Activated naive CD4-positive, alpha-beta T cell treated with anti-CD3 and anti-CD28 coated beads, Interleukin-2, amount 10 ng/mL, durations not matched to agents 7 days and 5 days (primary cell): ENCODE data around the gene SNED1.

Experiments used
- CTCF ChIA-PET: fragments of 350-600 bp; sonication (Branson Sonifier 250); formaldehyde crosslinking; loops from one replicate; lab custom pipeline; 2021; ENCODE audit warnings: antibody characterized with exemption; lab: Charles Lee
- DNase-seq: peaks from one replicate; pipeline ENCODE4 v3.0.0-alpha.2; 2020
- H3K27ac Mint-ChIP-seq: one replicate; pipeline ENCODE4 v1.8.0; 2021; ENCODE audit warnings: mild to moderate bottlenecking, moderate library complexity, mixed read lengths
- H3K27me3 Mint-ChIP-seq: one replicate; pipeline ENCODE4 v1.8.0; 2021; ENCODE audit warnings: mild to moderate bottlenecking, mixed read lengths
- H3K36me3 Mint-ChIP-seq: one replicate; pipeline ENCODE4 v1.8.0; 2021; ENCODE audit warnings: mixed read lengths
- H3K4me1 Mint-ChIP-seq: one replicate; pipeline ENCODE4 v1.8.0; 2021; ENCODE audit warnings: mixed read lengths
- H3K4me3 Mint-ChIP-seq: one replicate; pipeline ENCODE4 v1.8.0; 2021; ENCODE audit warnings: mild to moderate bottlenecking, moderate library complexity, mixed read lengths
- H3K9me3 Mint-ChIP-seq: one replicate; pipeline ENCODE4 v1.8.0; 2021; ENCODE audit warnings: mixed read lengths

SNED1 gene

GRCh38 chr2:241009601-241010530 lies 11.4 kb downstream of the SNED1 start:
- peaks cover 36% of the 10 kb centered on the region for H3K4me1 Mint-ChIP-seq
- peak overlapping the region; percentile 19 for H3K4me3 Mint-ChIP-seq
- peak overlapping the region; percentile 90 for H3K27ac Mint-ChIP-seq

GRCh38 chr2:241010531-241011295 lies 12.3 kb downstream of the SNED1 start:
- Mint-ChIP-seq H3K4me1 (peaks cover 36% of the 10 kb centered on the region), H3K36me3 (peaks cover under 1% of the 10 kb centered on the region), H3K27ac (peak overlapping the region; percentile 90), H3K27me3 (peaks cover 34% of the 10 kb centered on the region), H3K9me3 (peaks cover 6% of the 10 kb centered on the region), H3K4me3 (no peak overlapping the region)
- CTCF ChIA-PET = interaction anchor here (1.4 to 1.8 kb wide), 3 partner anchors 10 to 48 kb away, joined by 4 to 6 read pairs (median 5); no protein-coding TSS in a partner anchor
- no peak for DNase-seq

More at GRCh38 chr2:241009601-241010530, 11.4 kb downstream of the SNED1 start:
- Mint-ChIP-seq H3K27me3 (peaks cover 40% of the 10 kb centered on the region), H3K36me3 (peaks cover 4% of the 10 kb centered on the region), H3K9me3 (peaks cover 12% of the 10 kb centered on the region)
- CTCF ChIA-PET = interaction anchor here (0.6 to 1.8 kb wide), 4 partner anchors 11 to 67 kb away, joined by 3 to 6 read pairs (median 4); no protein-coding TSS in a partner anchor
- DNase-seq = peak; percentile 75

GRCh38 chr2:241011296-241011600 lies 12.8 kb downstream of the SNED1 start:
- H3K27ac Mint-ChIP-seq = no peak overlapping the region
- H3K27me3 Mint-ChIP-seq = peaks cover 29% of the 10 kb centered on the region
- DNase-seq = no peak
- H3K4me3 Mint-ChIP-seq = no peak overlapping the region
- H3K9me3 Mint-ChIP-seq = peaks cover 1% of the 10 kb centered on the region
- peaks cover 36% of the 10 kb centered on the region for H3K4me1 Mint-ChIP-seq
- CTCF ChIA-PET = no interaction called here
- H3K36me3 Mint-ChIP-seq = no peaks in the 10 kb centered on the region

GRCh38 chr2:241011751-241012510 lies 13.5 kb downstream of the SNED1 start:
- H3K27ac Mint-ChIP-seq = no peak overlapping the region
- CTCF ChIA-PET = no interaction called here
- no peak overlapping the region for H3K4me3 Mint-ChIP-seq

GRCh38 chr2:241014224-241014623 lies 15.8 kb downstream of the SNED1 start:
- CTCF ChIA-PET = no interaction called here
- H3K4me1 Mint-ChIP-seq = peaks cover 24% of the 10 kb centered on the region
- no peak overlapping the region for H3K4me3 Mint-ChIP-seq
- no peak overlapping the region for H3K27ac Mint-ChIP-seq
- peaks cover 6% of the 10 kb centered on the region for H3K27me3 Mint-ChIP-seq
- H3K36me3 Mint-ChIP-seq = no peaks in the 10 kb centered on the region
- H3K9me3 Mint-ChIP-seq = no peaks in the 10 kb centered on the region
- DNase-seq = no peak

More at GRCh38 chr2:241011751-241012510, 13.5 kb downstream of the SNED1 start:
- no peak for DNase-seq
- H3K9me3 Mint-ChIP-seq = no peaks in the 10 kb centered on the region
- H3K36me3 Mint-ChIP-seq = no peaks in the 10 kb centered on the region
- H3K4me1 Mint-ChIP-seq = peaks cover 31% of the 10 kb centered on the region
- peaks cover 23% of the 10 kb centered on the region for H3K27me3 Mint-ChIP-seq

GRCh38 chr2:241014764-241015163 lies 16.3 kb downstream of the SNED1 start:
- CTCF ChIA-PET = no interaction called here
- no peak overlapping the region for H3K4me3 Mint-ChIP-seq
- peaks cover 6% of the 10 kb centered on the region for H3K27me3 Mint-ChIP-seq
- no peaks in the 10 kb centered on the region for H3K36me3 Mint-ChIP-seq
- peaks cover 19% of the 10 kb centered on the region for H3K4me1 Mint-ChIP-seq
- no peak overlapping the region for H3K27ac Mint-ChIP-seq
- no peaks in the 10 kb centered on the region for H3K9me3 Mint-ChIP-seq
- DNase-seq = no peak

- no peaks in the 10 kb centered on the region for H3K9me3 Mint-ChIP-seq
- no peak overlapping the region for H3K27ac Mint-ChIP-seq
- H3K36me3 Mint-ChIP-seq = no peaks in the 10 kb centered on the region
- no peak overlapping the region for H3K4me3 Mint-ChIP-seq
- DNase-seq = no peak
- H3K27me3 Mint-ChIP-seq = no peaks in the 10 kb centered on the region
- CTCF ChIA-PET = no interaction called here
- peaks cover 12% of the 10 kb centered on the region for H3K4me1 Mint-ChIP-seq
Observed at GRCh38 chr2:241015439-241015838, 17.0 kb downstream of the SNED1 start.

DNA sequence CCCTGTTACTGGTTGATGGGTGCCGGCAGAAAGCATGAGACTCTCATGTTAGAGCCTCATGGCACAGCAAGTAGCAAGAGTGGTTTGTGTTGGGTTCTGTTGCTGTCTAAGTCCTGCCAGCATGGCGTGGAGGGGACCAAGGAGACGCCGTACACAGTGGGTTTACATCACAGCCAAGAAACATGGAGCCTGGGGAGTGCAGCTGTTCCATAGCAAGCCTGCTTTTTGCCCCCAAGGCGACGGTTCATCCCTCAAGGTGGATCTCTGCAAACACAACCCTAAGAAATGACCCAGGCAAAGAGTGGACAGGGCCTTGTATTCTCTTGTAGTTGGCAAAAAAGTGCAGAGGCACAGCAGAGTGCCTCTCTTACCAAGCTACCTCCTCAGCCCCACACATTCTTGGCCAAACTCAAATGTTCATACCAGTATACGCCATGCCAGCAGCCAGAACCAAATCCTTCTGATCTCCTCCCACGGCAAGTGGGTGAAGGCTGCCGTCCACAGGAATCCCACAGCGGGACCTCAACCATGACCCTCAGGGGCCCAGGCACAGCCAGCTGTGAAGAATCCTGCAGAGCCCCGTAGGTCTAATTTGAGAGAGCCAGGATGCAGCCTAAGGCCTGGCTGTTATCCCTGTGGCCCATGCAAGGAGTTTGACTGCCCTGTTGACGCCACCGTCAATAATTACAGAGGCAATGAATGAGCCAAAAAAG lies 19.0 kb downstream of the SNED1 start:
- no peak overlapping the region for H3K4me3 Mint-ChIP-seq
- CTCF ChIA-PET = no interaction called here
- no peak for DNase-seq
- H3K9me3 Mint-ChIP-seq = peaks cover 2% of the 10 kb centered on the region
- H3K27me3 Mint-ChIP-seq = peaks cover 6% of the 10 kb centered on the region
- H3K27ac Mint-ChIP-seq = no peak overlapping the region
- no peaks in the 10 kb centered on the region for H3K36me3 Mint-ChIP-seq
- H3K4me1 Mint-ChIP-seq = peaks cover 2% of the 10 kb centered on the region

DNA sequence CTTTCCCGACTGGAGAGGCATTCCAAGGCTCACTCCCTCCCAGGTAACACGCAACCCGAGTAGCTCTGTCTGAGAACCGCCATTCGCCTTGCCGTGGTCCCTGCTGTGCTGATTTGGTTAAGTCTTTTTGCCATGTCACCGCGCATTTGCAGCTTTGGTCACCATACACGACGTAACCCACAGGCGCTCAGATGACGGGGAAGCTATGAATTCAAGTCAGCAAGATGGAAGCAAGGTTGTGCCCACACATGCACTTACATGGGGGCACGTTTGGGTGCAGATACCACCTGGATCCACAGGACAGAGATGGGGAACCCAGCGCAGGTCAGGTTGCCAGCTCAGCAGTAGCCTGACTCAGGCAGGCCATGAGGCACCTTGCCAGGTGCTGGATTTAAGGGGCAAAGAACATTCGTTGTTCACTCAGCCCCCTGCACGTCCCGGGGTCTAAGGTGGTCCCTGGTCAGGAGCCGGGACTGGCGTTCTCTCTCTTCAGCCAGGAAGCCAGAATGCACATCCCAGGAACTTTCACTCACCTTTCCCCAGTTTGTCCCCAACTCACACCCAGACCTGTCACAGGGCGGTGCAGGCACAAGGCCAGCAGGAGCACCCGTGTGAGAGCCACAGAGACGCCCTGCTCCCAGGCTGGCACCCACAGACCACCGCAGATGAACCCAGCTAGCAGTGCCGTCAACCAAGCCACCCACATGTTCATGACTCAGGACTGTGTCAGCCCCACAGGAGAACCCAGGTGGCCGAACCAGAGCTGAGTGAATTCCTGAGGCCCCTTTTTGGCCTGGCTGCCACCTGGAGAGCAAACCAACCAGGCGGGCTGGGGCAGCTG lies 19.9 kb downstream of the SNED1 start:
- no peak overlapping the region for H3K27ac Mint-ChIP-seq
- CTCF ChIA-PET = no interaction called here
- H3K4me1 Mint-ChIP-seq = no peaks in the 10 kb centered on the region
- no peaks in the 10 kb centered on the region for H3K36me3 Mint-ChIP-seq
- H3K4me3 Mint-ChIP-seq = no peak overlapping the region
- DNase-seq = no peak
- H3K9me3 Mint-ChIP-seq = peaks cover 4% of the 10 kb centered on the region
- H3K27me3 Mint-ChIP-seq = peaks cover 9% of the 10 kb centered on the region

- H3K9me3 Mint-ChIP-seq = peaks cover 4% of the 10 kb centered on the region
- H3K27ac Mint-ChIP-seq = no peak overlapping the region
- CTCF ChIA-PET = no interaction called here
Observed at GRCh38 chr2:241019441-241020139, 21.2 kb downstream of the SNED1 start.

GRCh38 chr2:241020201-241020600 lies 21.8 kb downstream of the SNED1 start:
- Mint-ChIP-seq H3K9me3 (peaks cover 8% of the 10 kb centered on the region), H3K4me1 (no peaks in the 10 kb centered on the region), H3K36me3 (no peaks in the 10 kb centered on the region), H3K4me3 (no peak overlapping the region), H3K27ac (no peak overlapping the region), H3K27me3 (peaks cover 9% of the 10 kb centered on the region)
- no peak for DNase-seq
- CTCF ChIA-PET = interaction anchor here (1.7 kb wide), 1 partner anchor 10 kb away, joined by 6 read pairs; no protein-coding TSS in a partner anchor

More at GRCh38 chr2:241019441-241020139, 21.2 kb downstream of the SNED1 start:
- Mint-ChIP-seq H3K4me3 (no peak overlapping the region), H3K36me3 (no peaks in the 10 kb centered on the region), H3K27me3 (peaks cover 9% of the 10 kb centered on the region), H3K4me1 (no peaks in the 10 kb centered on the region)
- DNase-seq = no peak

- no peak for DNase-seq
- Mint-ChIP-seq H3K27ac (no peak overlapping the region), H3K36me3 (no peaks in the 10 kb centered on the region), H3K27me3 (peaks cover 9% of the 10 kb centered on the region), H3K4me3 (no peak overlapping the region), H3K4me1 (no peaks in the 10 kb centered on the region), H3K9me3 (peaks cover 12% of the 10 kb centered on the region)
- CTCF ChIA-PET = interaction anchor here (1.7 kb wide), 1 partner anchor 11 kb away, joined by 6 read pairs; no protein-coding TSS in a partner anchor
Observed at GRCh38 chr2:241020629-241021190, 22.3 kb downstream of the SNED1 start.
